Keratinocyte (primary cell): ENCODE results near the gene CRIM1. TPM values are rescaled to one million over a fixed set of nuclear protein-coding genes. Genes with fewer than 3 reads are reported as not detected.

Experiments used
- DNase-seq: peaks from one replicate; pipeline ENCODE4 v3.0.0-alpha.2; 2011; ENCODE audit warnings: low read depth, missing footprints, low spot score
- FAIRE-seq: peaks from 2 replicates; lab custom pipeline; 2011; peaks lifted over from hg19 to GRCh38; lab: Jason Lieb, UNC
- H2AFZ ChIP-seq: 2 replicates; pipeline ENCODE4 v1.6.0; 2012; ENCODE audit warnings: low read length, control low read depth, inconsistent platforms; ENCODE audit not compliant: control insufficient read depth
- H3K27ac ChIP-seq: 2 replicates; pipeline ENCODE4 v1.5.1; 2011; ENCODE audit warnings: low read length; ENCODE audit not compliant: control insufficient read depth, insufficient read depth
- H3K27me3 ChIP-seq: 3 replicates; pipeline ENCODE4 v1.6.0; 2011; ENCODE audit warnings: low read length; ENCODE audit not compliant: control insufficient read depth, insufficient read depth; ENCODE audit errors: extremely low read depth
- H3K36me3 ChIP-seq, 2 experiments: 2 replicates in 1 of 2; 3 replicates in 1 of 2; pipeline ENCODE4 v1.5.1; 2011; ENCODE audit warnings: low read length in 2 of 2, mild to moderate bottlenecking in 1 of 2; ENCODE audit not compliant: control insufficient read depth in 2 of 2, insufficient read depth in 2 of 2; ENCODE audit errors: extremely low read depth in 1 of 2
- H3K4me1 ChIP-seq: 3 replicates; pipeline ENCODE4 v1.5.1; 2011; ENCODE audit warnings: low read length; ENCODE audit not compliant: control insufficient read depth, insufficient read depth; ENCODE audit errors: extremely low read depth
- H3K4me2 ChIP-seq: 3 replicates; pipeline ENCODE4 v1.6.0; 2011; ENCODE audit warnings: low read depth, low read length; ENCODE audit not compliant: control insufficient read depth, insufficient read depth; ENCODE audit errors: extremely low read depth
- H3K4me3 ChIP-seq, 3 experiments: fragments of 200-600 bp in 1 of 3; sonication (generic) in 1 of 3; 2 replicates in 2 of 3; 3 replicates in 1 of 3; pipeline ENCODE4 v1.5.1; 2011 to 2016; ENCODE audit warnings: low read length in 3 of 3, mild to moderate bottlenecking in 3 of 3, control low read depth in 2 of 3, inconsistent platforms in 1 of 3, low read depth in 1 of 3, mixed read lengths in 1 of 3, mixed run types in 1 of 3, moderate library complexity in 1 of 3; ENCODE audit not compliant: control insufficient read depth in 2 of 3, insufficient read depth in 2 of 3; ENCODE audit errors: extremely low read depth in 1 of 3
- H3K79me2 ChIP-seq: 2 replicates; pipeline ENCODE4 v1.6.0; 2012; ENCODE audit warnings: low read length; ENCODE audit not compliant: control insufficient read depth, insufficient read depth
- H3K9ac ChIP-seq: 3 replicates; pipeline ENCODE4 v1.6.0; 2011; ENCODE audit warnings: low read length; ENCODE audit not compliant: control insufficient read depth, insufficient read depth; ENCODE audit errors: extremely low read depth
- H3K9me1 ChIP-seq: 3 replicates; pipeline ENCODE4 v1.6.0; 2011; ENCODE audit warnings: low read length; ENCODE audit not compliant: control insufficient read depth, insufficient read depth; ENCODE audit errors: extremely low read depth
- H3K9me3 ChIP-seq: 2 replicates; pipeline ENCODE4 v1.5.1; 2012; ENCODE audit warnings: low read depth, low read length; ENCODE audit not compliant: control insufficient read depth
- H4K20me1 ChIP-seq: 3 replicates; pipeline ENCODE4 v1.6.0; 2011; ENCODE audit warnings: low read length; ENCODE audit not compliant: control insufficient read depth, insufficient read depth; ENCODE audit errors: extremely low read depth
- CTCF ChIP-seq, 3 experiments: IDR thresholded peaks in 1 of 3; conservative IDR thresholded peaks in 1 of 3; optimal IDR thresholded peaks in 1 of 3; 2 replicates in 2 of 3; 3 replicates in 1 of 3; pipeline versions ENCODE3 to v1.5.1; 2011; ENCODE audit warnings: low read length in 3 of 3, mild to moderate bottlenecking in 3 of 3, moderate library complexity in 2 of 3, control low read depth in 1 of 3, inconsistent platforms in 1 of 3; ENCODE audit not compliant: insufficient read depth in 2 of 3; ENCODE audit errors: extremely low read depth in 1 of 3
- EZH2 ChIP-seq: IDR thresholded peaks from one replicate; pipeline ENCODE4 v1.6.1; 2012; ENCODE audit warnings: inconsistent platforms, mild to moderate bottlenecking, low read length, moderate library complexity
- dilution Hi-C: fragments of 300-500 bp; cut with MboI; formaldehyde crosslinking; loops from one replicate; pipeline ENCODE4 v1.7.0; 2020; ENCODE audit warnings: low sequenced_read_pairs; ENCODE audit not compliant: extremely low pct_ligation_motif_present
- polyA plus RNA-seq, 5 experiments: library from polyadenylated mRNA; depleted of rRNA in 3 of 5; stranded (reverse) in 3 of 5; stranded (forward) in 1 of 5; unstranded in 1 of 5; fragments of >200 nt; gene quantifications; 1 replicate in 1 of 5; 2 replicates in 3 of 5; 3 replicates in 1 of 5; pipeline versions ENCODE4 v1.2.1 to v1.2.3, GENCODE V29; 2011 to 2012; ENCODE audit warnings: missing spikeins in 2 of 5, low read depth in 1 of 5, low replicate concordance in 1 of 5

Gene CRIM1
- polyA plus RNA-seq, 1 donor (not counting 4 experiments of a cell fraction or from before 2014, with no cell fraction given), result 98.3 TPM

- no peak for DNase-seq
- H3K9me1 ChIP-seq, result no peaks in the 10 kb centered on the region
- no peaks in the 10 kb centered on the region for H3K9me3 ChIP-seq
- H3K4me2 ChIP-seq, result no peak overlapping the region
- H3K4me3 ChIP-seq, result no peak overlapping the region
- no peak for TF ChIP-seq CTCF (optimal IDR thresholded peaks at IDR 0.05 in 1 of 3, IDR thresholded peaks at IDR 0.05 in 1 of 3, conservative IDR thresholded peaks at IDR 0.05 in 1 of 3; ENCODE audit: extremely low read depth in 1 of 3, insufficient read depth in 2 of 3, low read length in 3 of 3)
- no peak for TF ChIP-seq EZH2
- peaks cover 11% of the 10 kb centered on the region for H3K79me2 ChIP-seq
- peaks cover 4% of the 10 kb centered on the region for H4K20me1 ChIP-seq
- peaks cover 6% of the 10 kb centered on the region for H3K4me1 ChIP-seq
- dilution Hi-C loops, result no loop called here
- H3K27me3 ChIP-seq, result no peaks in the 10 kb centered on the region
- no peak overlapping the region for H3K9ac ChIP-seq
- no peak overlapping the region for H3K27ac ChIP-seq
- FAIRE-seq, result no peak
- H3K36me3 ChIP-seq, result peaks cover 21 to 35% of the 10 kb centered on the region in 2 experiments
- H2AFZ ChIP-seq, result no peak overlapping the region
Observed at GRCh38 chr2:36582951-36583350, 227.4 kb downstream of the CRIM1 start.

- Histone ChIP-seq H3K4me3 (no peak overlapping the region), H3K4me2 (no peak overlapping the region), H3K27ac (no peak overlapping the region), H3K27me3 (no peaks in the 10 kb centered on the region), H4K20me1 (peaks cover 4% of the 10 kb centered on the region), H3K36me3 (peaks cover 18 to 32% of the 10 kb centered on the region in 2 experiments), H3K79me2 (peaks cover 16% of the 10 kb centered on the region), H2AFZ (no peak overlapping the region), H3K4me1 (peaks cover 2% of the 10 kb centered on the region), H3K9me1 (no peaks in the 10 kb centered on the region), H3K9ac (no peak overlapping the region), H3K9me3 (no peaks in the 10 kb centered on the region)
- no peak for FAIRE-seq
- no peak for DNase-seq
- dilution Hi-C loops, result no loop called here
- TF ChIP-seq CTCF (optimal IDR thresholded peaks at IDR 0.05 in 1 of 3, IDR thresholded peaks at IDR 0.05 in 1 of 3, conservative IDR thresholded peaks at IDR 0.05 in 1 of 3; ENCODE audit: extremely low read depth in 1 of 3, insufficient read depth in 2 of 3, low read length in 3 of 3) (no peak), EZH2 (no peak)
Observed at GRCh38 chr2:36584148-36584794, 228.7 kb downstream of the CRIM1 start.
